PC-9 (cell line): ENCODE data around the gene SAMSN1. TPM values are rescaled to one million over a fixed set of nuclear protein-coding genes. Genes with fewer than 3 reads are reported as not detected.

Source experiments
- BruUV-seq: library from RNA; stranded (reverse); fragments of 400-500 nt; replicated peaks from 2 replicates; lab custom pipeline; 2021; lab: Mats Ljungman, UMichigan
- CTCF ChIA-PET: fragments of 300-600 bp; sonication (Branson Sonifier 250); formaldehyde crosslinking; loops from one replicate; lab custom pipeline; 2022; ENCODE audit warnings: antibody characterized with exemption; lab: Charles Lee
- POLR2A ChIA-PET: fragments of 300-600 bp; sonication (Branson Sonifier 250); formaldehyde crosslinking; loops from one replicate; lab custom pipeline; 2022; ENCODE audit warnings: antibody characterized with exemption; ENCODE audit not compliant: unreplicated experiment; lab: Charles Lee
- DNase-seq, 2 experiments: peaks; one replicate each; pipeline versions ENCODE4 v3.0.0 to v3.0.0-alpha.2; 2015 to 2022; ENCODE audit warnings: mixed read lengths in 1 of 2
- H2AFZ ChIP-seq: fragments of 200-600 bp; sonication (generic); 2 replicates; pipeline ENCODE4 v1.8.1; 2017; ENCODE audit warnings: antibody characterized with exemption
- H3F3A ChIP-seq: fragments of 200-600 bp; sonication (generic); 2 replicates; pipeline ENCODE4 v1.8.1; 2017; ENCODE audit warnings: antibody characterized with exemption, mild to moderate bottlenecking, low read depth; ENCODE audit not compliant: insufficient read depth
- H3K27ac ChIP-seq: fragments of 200-600 bp; sonication (generic); 2 replicates; pipeline ENCODE4 v1.6.1; 2016; ENCODE audit warnings: mixed run types
- H3K27me3 ChIP-seq: fragments of 200-600 bp; sonication (generic); 2 replicates; pipeline ENCODE4 v1.6.1; 2016; ENCODE audit warnings: low read depth, mixed run types; ENCODE audit not compliant: insufficient read depth
- H3K36me3 ChIP-seq: fragments of 200-600 bp; sonication (generic); 2 replicates; pipeline ENCODE4 v1.6.1; 2016; ENCODE audit warnings: low read depth, mixed run types
- H3K4me1 ChIP-seq: fragments of 200-600 bp; sonication (generic); replicated peaks from 2 replicates; pipeline ENCODE4 v1.6.1; 2016; ENCODE audit warnings: mixed run types; ENCODE audit not compliant: insufficient read depth
- H3K4me2 ChIP-seq: fragments of 200-600 bp; sonication (generic); 2 replicates; pipeline ENCODE4 v1.6.1; 2017; ENCODE audit warnings: mixed run types
- H3K4me3 ChIP-seq: fragments of 200-600 bp; sonication (generic); 2 replicates; pipeline ENCODE4 v1.6.1; 2016; ENCODE audit warnings: mixed run types
- H3K79me2 ChIP-seq: fragments of 200-600 bp; sonication (generic); 2 replicates; pipeline ENCODE4 v1.6.1; 2017; ENCODE audit warnings: low read depth, mixed run types
- H3K9me2 ChIP-seq: fragments of 200-600 bp; sonication (generic); 2 replicates; pipeline ENCODE4 v1.8.1; 2017; ENCODE audit warnings: mild to moderate bottlenecking; ENCODE audit not compliant: insufficient read depth
- H3K9me3 ChIP-seq: fragments of 200-600 bp; sonication (generic); 2 replicates; pipeline ENCODE4 v1.8.1; 2016; ENCODE audit warnings: low read depth; ENCODE audit not compliant: insufficient read depth
- H4K20me1 ChIP-seq: fragments of 200-600 bp; sonication (generic); 2 replicates; pipeline ENCODE4 v1.8.1; 2017; ENCODE audit not compliant: insufficient read depth
- CTCF ChIP-seq: fragments of 200-600 bp; sonication (generic); conservative IDR thresholded peaks from 2 replicates; pipeline ENCODE4 v1.6.1; 2017; ENCODE audit warnings: mixed run types, antibody characterized with exemption, mild to moderate bottlenecking, moderate library complexity
- EZH2 ChIP-seq: fragments of 200-600 bp; sonication (generic); IDR thresholded peaks from 2 replicates; pipeline ENCODE4 v1.8.0; 2017; ENCODE audit warnings: antibody characterized with exemption, low read depth
- intact Hi-C: fragments of 100-400 bp; cut with micrococcal nuclease; formaldehyde crosslinking; loops from one replicate; pipeline ENCODE4 v1.10.0; 2022; ENCODE audit not compliant: unreplicated experiment
- total RNA-seq: library from RNA; stranded (reverse); gene quantifications from 2 replicates; pipeline ENCODE4 v1.2.3, GENCODE V29; 2021

The SAMSN1 gene
- total RNA-seq, 1 experiment from 2014 or later = 0.41 TPM

- intact Hi-C loops = no loop called here
- BruUV-seq = no TSS peak
- Histone ChIP-seq H3K9me3 (peaks cover 13% of the 10 kb centered on the region), H3F3A (peaks cover 10% of the 10 kb centered on the region), H3K79me2 (no peaks in the 10 kb centered on the region), H4K20me1 (no peaks in the 10 kb centered on the region), H3K9me2 (no peaks in the 10 kb centered on the region), H3K4me1 (peaks cover 11% of the 10 kb centered on the region), H3K4me3 (no peak overlapping the region), H3K36me3 (no peaks in the 10 kb centered on the region), H3K4me2 (no peak overlapping the region), H3K27ac (no peak overlapping the region), H2AFZ (no peak overlapping the region), H3K27me3 (no peaks in the 10 kb centered on the region)
- ChIA-PET CTCF (no interaction called here), POLR2A (no interaction called here)
- no peak for TF ChIP-seq EZH2
- no peak for TF ChIP-seq CTCF
- DNase-seq = no peak
These were observed 7.6 kb downstream of the SAMSN1 start for GRCh38 chr21:14538483-14538882.

GRCh38 chr21:14536929-14537328 is 9.2 kb downstream of the SAMSN1 start:
- TF ChIP-seq EZH2 = no peak
- TF ChIP-seq CTCF = no peak
- H3K27me3 ChIP-seq = no peaks in the 10 kb centered on the region
- H3K9me3 ChIP-seq = peaks cover 13% of the 10 kb centered on the region
- ChIA-PET POLR2A (no interaction called here), CTCF (no interaction called here)
- H3K4me3 ChIP-seq = no peak overlapping the region
- H2AFZ ChIP-seq = no peak overlapping the region
- no peaks in the 10 kb centered on the region for H3K9me2 ChIP-seq
- no peaks in the 10 kb centered on the region for H3K36me3 ChIP-seq
- BruUV-seq = no TSS peak
- no peak for DNase-seq
- H3F3A ChIP-seq = peaks cover 23% of the 10 kb centered on the region
- H3K4me2 ChIP-seq = no peak overlapping the region
- H4K20me1 ChIP-seq = no peaks in the 10 kb centered on the region
- no peak overlapping the region for H3K27ac ChIP-seq
- intact Hi-C loops = no loop called here
- no peaks in the 10 kb centered on the region for H3K79me2 ChIP-seq
- peaks cover 23% of the 10 kb centered on the region for H3K4me1 ChIP-seq

GRCh38 chr21:14535702-14536101 is 10.4 kb downstream of the SAMSN1 start:
- ChIA-PET CTCF (no interaction called here), POLR2A (no interaction called here)
- Histone ChIP-seq H3K27me3 (no peaks in the 10 kb centered on the region), H4K20me1 (no peaks in the 10 kb centered on the region), H3K27ac (no peak overlapping the region), H2AFZ (no peak overlapping the region), H3F3A (peaks cover 23% of the 10 kb centered on the region), H3K79me2 (no peaks in the 10 kb centered on the region), H3K4me1 (peaks cover 23% of the 10 kb centered on the region), H3K36me3 (no peaks in the 10 kb centered on the region), H3K4me2 (no peak overlapping the region), H3K4me3 (no peak overlapping the region), H3K9me2 (no peaks in the 10 kb centered on the region), H3K9me3 (peaks cover 13% of the 10 kb centered on the region)
- intact Hi-C loops = no loop called here
- TF ChIP-seq EZH2 (no peak), CTCF (no peak)
- DNase-seq = no peak
- no TSS peak for BruUV-seq
